MM.1S (cell line): ENCODE data around the gene VAMP2.
A peak's percentile ranks its signal among the peaks of the same experiment; 100 is the strongest.

Experiments
- DNase-seq: peaks from one replicate; pipeline ENCODE4 v3.0.0-alpha.2; 2015
- H2AFZ ChIP-seq: fragments of 300-600 bp; sonication (generic); 2 replicates; pipeline ENCODE4 v1.6.0; 2016; ENCODE audit warnings: antibody characterized with exemption, low read length
- H3F3A ChIP-seq: fragments of 300-600 bp; sonication (generic); 2 replicates; pipeline ENCODE4 v1.6.1; 2016; ENCODE audit warnings: mild to moderate bottlenecking, antibody characterized with exemption, low read length, moderate library complexity, mixed read lengths; ENCODE audit not compliant: insufficient read depth
- H3K27ac ChIP-seq: fragments of 300-600 bp; sonication (generic); 2 replicates; pipeline ENCODE4 v1.5.1; 2016; ENCODE audit warnings: mild to moderate bottlenecking, low read length
- H3K27me3 ChIP-seq: fragments of 300-600 bp; sonication (generic); replicated peaks from 2 replicates; pipeline ENCODE4 v1.6.0; 2016; ENCODE audit warnings: low read length; ENCODE audit not compliant: insufficient read depth
- H3K36me3 ChIP-seq: fragments of 300-600 bp; sonication (generic); replicated peaks from 2 replicates; pipeline ENCODE4 v1.6.1; 2016; ENCODE audit warnings: mild to moderate bottlenecking, low read length, mixed read lengths; ENCODE audit not compliant: insufficient read depth
- H3K4me1 ChIP-seq: fragments of 300-600 bp; sonication (generic); 2 replicates; pipeline ENCODE4 v1.6.1; 2016; ENCODE audit warnings: low read length, mixed read lengths
- H3K4me2 ChIP-seq: fragments of 300-600 bp; sonication (generic); 2 replicates; pipeline ENCODE4 v1.6.0; 2016; ENCODE audit warnings: low read depth, low read length
- H3K4me3 ChIP-seq: fragments of 300-600 bp; sonication (generic); 2 replicates; pipeline ENCODE4 v1.5.1; 2016; ENCODE audit warnings: low read length, mixed read lengths
- H3K79me2 ChIP-seq: fragments of 300-600 bp; sonication (generic); 2 replicates; pipeline ENCODE4 v1.6.1; 2016; ENCODE audit warnings: mixed run types, low read length, mixed read lengths
- H3K9ac ChIP-seq: fragments of 300-600 bp; sonication (generic); 2 replicates; pipeline ENCODE4 v1.6.1; 2016; ENCODE audit warnings: low read length, mixed read lengths
- H3K9me2 ChIP-seq: fragments of 300-600 bp; sonication (generic); replicated peaks from 2 replicates; pipeline ENCODE4 v1.6.1; 2016; ENCODE audit warnings: mild to moderate bottlenecking, low read length, mixed read lengths; ENCODE audit not compliant: insufficient read depth
- H3K9me3 ChIP-seq: fragments of 300-600 bp; sonication (generic); replicated peaks from 2 replicates; pipeline ENCODE4 v1.6.1; 2016; ENCODE audit warnings: mild to moderate bottlenecking, low read length, mixed read lengths; ENCODE audit not compliant: insufficient read depth
- H4K20me1 ChIP-seq: fragments of 300-600 bp; sonication (generic); 2 replicates; pipeline ENCODE4 v1.6.1; 2016; ENCODE audit warnings: mild to moderate bottlenecking, low read length, moderate library complexity, mixed read lengths; ENCODE audit not compliant: insufficient read depth
- CTCF ChIP-seq: fragments of 300-600 bp; sonication (generic); IDR thresholded peaks from 2 replicates; pipeline ENCODE4 v1.5.1; 2016; ENCODE audit warnings: antibody characterized with exemption, low read length, mixed read lengths
- EZH2 ChIP-seq: fragments of 300-600 bp; sonication (generic); optimal IDR thresholded peaks from 2 replicates; pipeline ENCODE3; 2017; ENCODE audit warnings: low read depth, mild to moderate bottlenecking, antibody characterized with exemption, low read length, mixed read lengths
- EZH2phosphoT487 ChIP-seq: fragments of 300-600 bp; sonication (generic); IDR thresholded peaks from 2 replicates; pipeline ENCODE4 v1.6.1; 2018; ENCODE audit warnings: antibody characterized with exemption, low read length

The VAMP2 gene

GRCh38 chr17:8141045-8141444 lies 21.7 kb downstream of the VAMP2 start:
- TF ChIP-seq EZH2 (no peak), EZH2phosphoT487 (no peak)
- H3K27ac ChIP-seq: no peak overlapping the region
- H4K20me1 ChIP-seq: no peaks in the 10 kb centered on the region

GRCh38 chr17:8140065-8141029 lies 22.4 kb downstream of the VAMP2 start:
- H3K4me2 ChIP-seq: no peak overlapping the region
- DNase-seq: no peak
- no peak overlapping the region for H2AFZ ChIP-seq
- no peak overlapping the region for H3K9ac ChIP-seq
- H3K9me2 ChIP-seq: no peaks in the 10 kb centered on the region
- no peaks in the 10 kb centered on the region for H3K9me3 ChIP-seq
- H3K36me3 ChIP-seq: no peaks in the 10 kb centered on the region
- TF ChIP-seq EZH2phosphoT487 (no peak), EZH2 (no peak), CTCF (no peak)
- H3K27ac ChIP-seq: no peak overlapping the region
- H3F3A ChIP-seq: peaks cover 24% of the 10 kb centered on the region
- H3K79me2 ChIP-seq: no peaks in the 10 kb centered on the region
- peaks cover 12% of the 10 kb centered on the region; the same call in 1 of the 2 replicates for H3K27me3 ChIP-seq
- H3K4me3 ChIP-seq: no peak overlapping the region
- peaks cover 7% of the 10 kb centered on the region for H3K4me1 ChIP-seq
- no peaks in the 10 kb centered on the region for H4K20me1 ChIP-seq

More at GRCh38 chr17:8141045-8141444, 21.7 kb downstream of the VAMP2 start:
- Histone ChIP-seq H3K4me3 (no peak overlapping the region), H2AFZ (no peak overlapping the region), H3K36me3 (no peaks in the 10 kb centered on the region), H3F3A (peaks cover 24% of the 10 kb centered on the region), H3K9me2 (no peaks in the 10 kb centered on the region), H3K9ac (no peak overlapping the region), H3K27me3 (peaks cover 12% of the 10 kb centered on the region; the same call in 1 of the 2 replicates), H3K4me2 (no peak overlapping the region), H3K79me2 (no peaks in the 10 kb centered on the region), H3K9me3 (no peaks in the 10 kb centered on the region), H3K4me1 (peaks cover 7% of the 10 kb centered on the region)
- no peak for DNase-seq

- DNase-seq: peak; percentile 96
- Histone ChIP-seq H3K36me3 (no peaks in the 10 kb centered on the region), H2AFZ (peak overlapping the region; percentile 35), H3K27me3 (peaks cover 18% of the 10 kb centered on the region), H3K27ac (peak overlapping the region; percentile 86), H3K4me3 (peak overlapping the region; percentile 59), H3K4me1 (peaks cover 7% of the 10 kb centered on the region), H3F3A (peaks cover 24% of the 10 kb centered on the region), H3K4me2 (peak overlapping the region; percentile 94), H3K9ac (peak overlapping the region; percentile 73), H3K9me3 (no peaks in the 10 kb centered on the region), H3K9me2 (no peaks in the 10 kb centered on the region), H4K20me1 (no peaks in the 10 kb centered on the region), H3K79me2 (no peaks in the 10 kb centered on the region)
- TF ChIP-seq EZH2phosphoT487 (no peak), CTCF (peak; percentile 80)
These were observed 23.9 kb downstream of the VAMP2 start for GRCh38 chr17:8138672-8139371.
